ENCODE measurements around the gene CLIP2. TPM values are rescaled to one million over a fixed set of nuclear protein-coding genes. Genes with fewer than 3 reads are reported as not detected.

CLIP2 gene
- total and polyA plus RNA-seq, 3 experiments from 2014 or later, result 0.94 to 2.9 (median 2.4) TPM

DNA sequence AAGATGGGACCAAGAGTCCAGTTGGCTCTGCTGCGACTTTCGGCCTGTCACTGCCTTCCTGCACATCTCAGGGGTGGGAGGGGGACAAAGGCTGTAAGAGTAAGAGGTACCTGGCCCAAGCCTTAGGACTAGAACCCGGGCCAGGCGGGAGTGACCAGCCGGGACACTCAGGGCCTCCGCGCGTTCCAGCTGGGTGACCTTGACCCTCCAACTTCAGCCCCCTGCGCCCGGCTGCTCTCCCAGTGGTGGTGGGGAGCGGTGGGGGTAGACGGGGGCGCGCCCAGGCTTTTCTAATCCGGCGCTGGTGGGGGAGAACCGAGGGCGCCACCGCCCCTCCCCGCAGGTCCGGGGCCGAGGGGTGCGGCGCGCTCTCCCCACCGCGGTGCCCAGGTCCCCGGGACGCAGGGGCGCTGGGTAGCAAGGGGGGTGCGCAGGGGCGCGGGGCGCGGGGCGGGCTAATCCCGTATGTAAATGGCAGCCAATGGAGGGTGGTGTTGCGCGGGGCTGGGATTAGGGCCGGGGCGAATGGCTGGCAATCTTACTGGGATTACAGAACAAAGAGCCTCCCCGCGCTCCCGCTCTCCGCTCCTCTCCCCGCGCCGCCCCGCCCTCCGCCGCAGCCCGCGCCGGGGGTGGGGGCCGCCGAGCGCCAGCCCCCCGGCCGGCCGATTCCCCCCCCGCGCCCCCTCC, 164.3 kb downstream of the CLIP2 start, which contains the start of gene GTF2IRD1:
Gene GTF2IRD1, plus strand, starts transcription at position 585 of the 690 bp plus-strand sequence. CDS start 54,175 bp downstream, outside the sequence.
- H3K4me3 ChIP-seq (ENCODE audit: low read length), result peak within 1 kb of the TSS; percentile 37
- ChIA-PET POLR2A (no interaction called here), CTCF (no interaction called here)
- no peaks in the 10 kb centered on the region for H3K9me3 ChIP-seq (ENCODE audit: low read length)
- Mint-ChIP-seq H3K36me3 (no peaks in the 10 kb centered on the region), H3K4me3 (peak within 1 kb of the TSS; percentile 63 to 82 (median 81)), H3K27me3 (peaks cover 12 to 19% of the 10 kb centered on the region in 2 donors), H3K27ac (peak within 1 kb of the TSS; percentile 76 to 94 (median 87)), H3K9me3 (no peaks in the 10 kb centered on the region), H3K4me1 (peaks cover 12 to 24% (median 19%) of the 10 kb centered on the region in 3 donors)
- H3K27me3 ChIP-seq (ENCODE audit: insufficient read depth, low read length, poor library complexity, severe bottlenecking), result no peaks in the 10 kb centered on the region
- peaks cover 12% of the 10 kb centered on the region for H3K4me1 ChIP-seq (ENCODE audit: insufficient read depth, low read length)
- no peak within 1 kb of the TSS for H3K27ac ChIP-seq (ENCODE audit: low read depth, low read length)
- H3K36me3 ChIP-seq (ENCODE audit: insufficient read depth, low read length), result no peaks in the 10 kb centered on the region
- peak; percentile 19 to 62 (median 28) for DNase-seq

DNA sequence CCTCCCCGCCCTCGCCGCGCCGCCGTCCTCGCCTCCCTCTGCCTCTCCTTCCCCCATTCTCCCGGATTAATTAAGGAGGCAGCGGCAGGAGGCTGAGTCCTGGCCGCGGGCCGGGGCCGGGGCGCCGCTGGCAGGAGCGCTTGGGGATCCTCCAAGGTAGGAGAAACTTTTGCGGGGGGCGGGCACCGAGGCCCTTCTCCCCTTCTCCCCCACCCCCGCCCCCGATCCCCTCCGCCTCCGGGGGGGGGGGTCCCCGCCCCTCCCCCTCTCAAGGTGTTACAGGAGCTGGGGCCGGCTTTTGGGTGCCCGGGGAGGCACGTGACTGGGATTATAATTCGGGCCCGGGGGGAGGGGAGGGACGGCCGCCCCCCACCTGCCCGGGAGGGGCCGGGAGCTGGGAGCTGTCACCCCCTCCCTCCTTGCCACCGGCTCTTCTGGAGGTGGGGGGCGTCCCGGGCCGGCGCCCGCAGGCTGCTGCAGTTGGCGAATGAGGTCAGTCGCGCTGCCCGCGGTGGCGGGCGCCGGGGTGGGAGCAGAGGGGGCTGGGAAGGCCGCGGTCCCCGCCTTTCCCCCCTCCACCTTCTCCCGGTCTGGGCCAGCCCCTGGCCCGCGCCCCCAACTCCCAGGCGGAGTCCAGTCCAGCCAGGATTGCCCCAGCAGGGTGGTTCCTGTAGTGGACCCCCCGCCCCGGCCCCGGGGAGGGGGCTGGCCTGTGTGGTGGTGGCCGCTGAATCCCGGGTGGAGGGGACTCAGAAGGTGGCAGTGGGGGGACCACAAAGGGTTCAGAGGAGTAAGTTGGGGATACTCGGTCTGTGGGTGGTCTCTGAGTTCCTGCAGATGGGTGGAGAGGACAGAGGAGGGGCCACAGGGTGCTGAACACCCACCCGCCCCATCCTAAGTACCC, 165.1 kb downstream of the CLIP2 start:
- peaks cover 12 to 17% of the 10 kb centered on the region in 2 donors for H3K27me3 Mint-ChIP-seq
- DNase-seq, result no peak
- Histone ChIP-seq H3K9me3 (ENCODE audit: low read length) (no peaks in the 10 kb centered on the region), H3K36me3 (ENCODE audit: insufficient read depth, low read length) (no peaks in the 10 kb centered on the region), H3K4me1 (ENCODE audit: insufficient read depth, low read length) (peaks cover 12% of the 10 kb centered on the region), H3K4me3 (ENCODE audit: low read length) (no peak overlapping the region), H3K27ac (ENCODE audit: low read depth, low read length) (no peak overlapping the region), H3K27me3 (ENCODE audit: insufficient read depth, low read length, poor library complexity, severe bottlenecking) (no peaks in the 10 kb centered on the region)
- ChIA-PET POLR2A (no interaction called here), CTCF (no interaction called here)
- peak overlapping the region in 3 of 7 donors; percentile 41 to 75 (median 52) for H3K4me3 Mint-ChIP-seq
- no peaks in the 10 kb centered on the region for H3K9me3 Mint-ChIP-seq
- H3K4me1 Mint-ChIP-seq, result peaks cover 12 to 24% (median 19%) of the 10 kb centered on the region in 3 donors
- no peaks in the 10 kb centered on the region for H3K36me3 Mint-ChIP-seq
- no peak overlapping the region for H3K27ac Mint-ChIP-seq

DNA sequence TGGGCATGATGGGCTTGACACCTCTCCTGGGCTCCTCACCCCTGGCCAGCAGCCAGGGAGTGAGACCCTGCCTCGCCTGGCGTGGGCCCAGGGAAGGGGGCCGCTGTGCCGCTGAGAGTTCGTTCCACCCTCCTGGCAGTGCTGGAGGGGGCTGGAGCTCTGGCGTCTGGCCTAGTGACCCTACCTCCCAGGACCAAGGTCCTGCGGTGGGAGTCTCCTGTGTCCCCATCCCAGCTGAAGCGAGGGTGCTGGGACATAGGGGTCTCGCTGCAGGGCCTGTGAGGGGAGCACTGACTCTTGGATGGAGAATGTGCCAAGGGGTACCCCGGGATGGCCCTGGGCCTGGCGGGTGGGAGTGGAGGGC, 165.7 kb downstream of the CLIP2 start:
- H3K27ac Mint-ChIP-seq, result no peak overlapping the region
- no peaks in the 10 kb centered on the region for H3K9me3 Mint-ChIP-seq
- peaks cover 12 to 19% (median 15%) of the 10 kb centered on the region in 3 donors for H3K4me1 Mint-ChIP-seq
- POLR2A ChIA-PET, result no interaction called here
- H3K27me3 Mint-ChIP-seq, result peaks cover 12 to 17% of the 10 kb centered on the region in 2 donors
- CTCF ChIA-PET, result no interaction called here
- H3K27ac ChIP-seq (ENCODE audit: low read depth, low read length), result no peak overlapping the region
- H3K36me3 Mint-ChIP-seq, result no peaks in the 10 kb centered on the region
- no peaks in the 10 kb centered on the region for H3K27me3 ChIP-seq (ENCODE audit: insufficient read depth, low read length, poor library complexity, severe bottlenecking)
- peak overlapping the region in 3 of 7 donors; percentile 41 to 75 (median 52) for H3K4me3 Mint-ChIP-seq
- H3K4me3 ChIP-seq (ENCODE audit: low read length), result no peak overlapping the region
- DNase-seq, result no peak
- no peaks in the 10 kb centered on the region for H3K36me3 ChIP-seq (ENCODE audit: insufficient read depth, low read length)
- H3K4me1 ChIP-seq (ENCODE audit: insufficient read depth, low read length), result peaks cover 12% of the 10 kb centered on the region
- no peaks in the 10 kb centered on the region for H3K9me3 ChIP-seq (ENCODE audit: low read length)

DNA sequence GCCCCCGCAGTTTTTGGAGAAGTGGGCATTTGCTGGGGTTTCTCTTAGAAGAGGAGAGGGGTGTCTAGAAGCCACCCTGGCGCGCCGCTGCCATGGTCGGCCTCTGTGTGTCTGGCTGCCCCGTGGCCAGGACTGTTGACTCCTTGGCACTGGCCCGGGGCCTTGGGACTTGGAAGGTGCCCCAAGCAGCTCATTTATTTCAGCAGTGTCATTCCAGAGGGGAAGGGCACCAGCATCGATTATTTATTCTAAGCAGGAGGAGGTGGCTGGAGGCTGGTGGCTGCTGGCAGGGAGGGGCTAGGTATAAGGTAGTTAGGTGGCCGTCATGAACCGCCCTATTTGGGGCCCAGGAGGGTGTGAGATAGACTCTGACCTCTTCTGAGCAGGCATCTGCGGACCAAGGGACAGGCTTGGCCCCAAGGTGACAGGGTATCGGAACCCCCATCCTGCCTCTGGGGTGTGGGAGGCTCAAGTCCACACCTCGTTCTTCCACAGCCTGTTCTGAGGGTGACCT, 166.1 kb downstream of the CLIP2 start:
- peaks cover 12 to 17% of the 10 kb centered on the region in 2 donors for H3K27me3 Mint-ChIP-seq
- no peaks in the 10 kb centered on the region for H3K36me3 Mint-ChIP-seq
- Histone ChIP-seq H3K27me3 (ENCODE audit: insufficient read depth, low read length, poor library complexity, severe bottlenecking) (no peaks in the 10 kb centered on the region), H3K4me1 (ENCODE audit: insufficient read depth, low read length) (peaks cover 12% of the 10 kb centered on the region), H3K36me3 (ENCODE audit: insufficient read depth, low read length) (no peaks in the 10 kb centered on the region), H3K9me3 (ENCODE audit: low read length) (no peaks in the 10 kb centered on the region), H3K4me3 (ENCODE audit: low read length) (no peak overlapping the region), H3K27ac (ENCODE audit: low read depth, low read length) (no peak overlapping the region)
- H3K4me1 Mint-ChIP-seq, result peaks cover 9 to 17% (median 12%) of the 10 kb centered on the region in 3 donors
- ChIA-PET POLR2A (no interaction called here), CTCF (no interaction called here)
- peak overlapping the region in 5 of 7 donors; percentile 28 to 75 (median 52) for H3K4me3 Mint-ChIP-seq
- no peak for DNase-seq
- no peaks in the 10 kb centered on the region for H3K9me3 Mint-ChIP-seq
- H3K27ac Mint-ChIP-seq, result no peak overlapping the region

Other genes with a start within 250 kb of the CLIP2 start
- gene LIMK1, start 205.6 kb upstream of the CLIP2 start, total RNA-seq, result 10 to 100 TPM; 23.1 to 23.6 TPM
- gene LIMK1, start 205.6 kb upstream of the CLIP2 start, polyA plus RNA-seq, result 10.1 TPM
- 100 to 1,000 TPM; 346 to 349 TPM for gene EIF4H, start 115.1 kb upstream of the CLIP2 start, total RNA-seq
- 207 TPM for gene EIF4H, start 115.1 kb upstream of the CLIP2 start, polyA plus RNA-seq
- 1 to 10 TPM; 1.9 to 2.8 TPM for gene LAT2, start 79.4 kb upstream of the CLIP2 start, total RNA-seq
- 6.5 TPM for gene LAT2, start 79.4 kb upstream of the CLIP2 start, polyA plus RNA-seq
- 10 to 100 TPM; 88.9 to 99.4 TPM for gene RFC2, start 35.0 kb upstream of the CLIP2 start, total RNA-seq
- gene RFC2, start 35.0 kb upstream of the CLIP2 start, polyA plus RNA-seq, result 24.8 TPM
- gene GTF2IRD1, start 164.5 kb downstream of the CLIP2 start, total RNA-seq, result under 1 TPM; 0.42 to 0.88 TPM
- gene GTF2IRD1, start 164.5 kb downstream of the CLIP2 start, polyA plus RNA-seq, result not detected